Esophagus muscularis mucosa (tissue), 4 donors: ENCODE measurements around the gene ME3. TPM values are rescaled to one million over a fixed set of nuclear protein-coding genes. Genes with fewer than 3 reads are reported as not detected.

ENCODE experiments used
- DNase-seq: peaks from one replicate; pipeline ENCODE4 v3.0.0-alpha.2; 2017; ENCODE audit errors: extremely low spot score
- H3K27ac ChIP-seq, 4 donors: fragments of 200-600 bp; sonication (generic); replicated peaks in 1 of 4; 1 replicate in 3 of 4; 2 replicates in 1 of 4; pipeline ENCODE4 v1.5.1; 2016 to 2019; ENCODE audit warnings: mild to moderate bottlenecking in 1 of 4
- H3K27me3 ChIP-seq, 4 donors: fragments of 200-600 bp; sonication (generic); one replicate each; pipeline versions ENCODE4 v1.5.1 to v1.6.0; 2016 to 2019
- H3K36me3 ChIP-seq, 4 donors: fragments of 200-600 bp; sonication (generic); one replicate each; pipeline ENCODE4 v1.5.1; 2016 to 2019
- H3K4me1 ChIP-seq, 4 donors: fragments of 200-600 bp; sonication (generic); one replicate each; pipeline ENCODE4 v1.5.1; 2016 to 2019
- H3K4me3 ChIP-seq, 4 donors: fragments of 200-600 bp; sonication (generic); 1 replicate in 2 of 4; 2 replicates in 2 of 4; pipeline ENCODE4 v1.5.1; 2016 to 2019; ENCODE audit warnings: mild to moderate bottlenecking in 4 of 4, moderate library complexity in 1 of 4
- H3K9me3 ChIP-seq, 4 donors: fragments of 200-600 bp; sonication (generic); 1 replicate in 3 of 4; 2 replicates in 1 of 4; pipeline ENCODE4 v1.5.1; 2016 to 2019
- EP300 ChIP-seq: sonication (generic); formaldehyde crosslinking; IDR thresholded peaks from one replicate; pipeline ENCODE4 v1.6.1; 2017; ENCODE audit warnings: antibody characterized with exemption
- POLR2A ChIP-seq: fragments of 450-650 bp; IDR thresholded peaks from one replicate; pipeline ENCODE4 v1.6.1; 2017; ENCODE audit warnings: antibody characterized with exemption, moderate library complexity, mild to moderate bottlenecking, low read depth
- POLR2AphosphoS5 ChIP-seq, 2 donors: sonication (generic); formaldehyde crosslinking; IDR thresholded peaks; one replicate each; pipeline ENCODE4 v1.6.1; 2017; ENCODE audit warnings: antibody characterized with exemption in 2 of 2
- WGBS: methylation state at CpG from one replicate; pipeline ENCODE4 v1.1.5; 2018; 5-methylcytosine and 5-hydroxymethylcytosine counted together
- intact Hi-C: fragments of 100-400 bp; cut with DNase I; formaldehyde crosslinking; loops from one replicate; pipeline ENCODE4 v1.15.1; 2023
- total RNA-seq, 4 donors: library from RNA; depleted of rRNA; stranded (reverse); fragments of >200 nt; gene quantifications; one replicate each; pipeline versions ENCODE4 v1.1.0 to v1.2.1, GENCODE V29; 2016
- TF ChIP-seq, protein P1 (sequence below), 3 experiments: fragments of 200-600 bp in 2 of 3; fragments of 450-650 bp in 1 of 3; sonication (generic) in 2 of 3; IDR thresholded peaks; one replicate each; pipeline ENCODE4 v1.5.1; 2017 to 2019; ENCODE audit warnings: antibody characterized with exemption in 3 of 3, mild to moderate bottlenecking in 2 of 3, moderate library complexity in 1 of 3

Gene ME3
- total RNA-seq, 4 donors from 2014 or later = 20.4 to 50.1 (median 26.2) TPM

DNA sequence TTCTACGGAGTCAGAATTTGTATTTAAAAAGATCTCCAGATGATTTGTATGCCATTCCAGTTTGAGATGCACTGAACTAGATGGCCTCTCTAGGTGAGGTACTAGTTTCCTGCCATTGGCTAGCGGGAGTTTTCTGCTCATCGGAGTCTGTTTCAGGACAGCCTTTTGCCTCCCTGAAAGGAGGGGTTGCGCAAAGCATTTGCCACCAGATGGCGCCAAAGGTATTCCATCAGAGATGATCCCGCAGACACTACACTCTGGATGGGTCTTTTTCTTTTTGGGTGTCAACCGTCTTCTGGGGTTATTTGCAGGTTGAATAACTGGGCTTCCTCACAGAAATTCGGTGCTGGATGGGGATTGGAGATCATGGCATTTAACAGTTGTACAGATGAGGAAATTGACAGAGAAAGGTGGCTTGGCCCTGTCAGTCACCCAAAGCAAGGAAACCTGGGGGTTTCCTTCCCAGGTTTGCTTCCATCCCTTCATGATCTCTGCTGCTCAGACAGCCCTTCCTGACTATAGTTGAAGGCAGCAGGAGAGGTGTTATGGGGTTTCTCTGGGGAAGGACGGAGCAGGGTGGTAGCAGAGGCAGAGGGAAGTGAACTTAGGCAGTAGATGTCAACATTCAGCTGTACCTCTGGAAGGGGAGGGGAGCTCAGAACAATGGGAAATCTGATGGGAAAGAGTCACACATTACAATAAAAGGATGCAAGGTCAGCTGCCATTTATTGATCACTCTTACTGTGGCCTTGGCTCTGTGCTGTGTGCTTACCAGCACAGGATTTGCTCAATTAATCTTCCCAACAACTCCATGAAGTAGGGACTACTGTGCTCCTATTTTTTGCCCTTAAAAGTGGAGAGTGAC, 216.1 kb downstream of the ME3 start:
- WGBS = 14% methylated on average over 9 of the region's 9 CpGs
- intact Hi-C loops = loop anchor here (2.0 to 5.0 kb wide), 4 partner anchors 151 to 362 kb away; partner anchors contain the start of genes ME3 and PRSS23
- TF ChIP-seq POLR2AphosphoS5 (IDR thresholded peaks at IDR 0.05) (peak; percentile 29 to 46), EP300 (no peak)
- TF ChIP-seq, protein P1, sequence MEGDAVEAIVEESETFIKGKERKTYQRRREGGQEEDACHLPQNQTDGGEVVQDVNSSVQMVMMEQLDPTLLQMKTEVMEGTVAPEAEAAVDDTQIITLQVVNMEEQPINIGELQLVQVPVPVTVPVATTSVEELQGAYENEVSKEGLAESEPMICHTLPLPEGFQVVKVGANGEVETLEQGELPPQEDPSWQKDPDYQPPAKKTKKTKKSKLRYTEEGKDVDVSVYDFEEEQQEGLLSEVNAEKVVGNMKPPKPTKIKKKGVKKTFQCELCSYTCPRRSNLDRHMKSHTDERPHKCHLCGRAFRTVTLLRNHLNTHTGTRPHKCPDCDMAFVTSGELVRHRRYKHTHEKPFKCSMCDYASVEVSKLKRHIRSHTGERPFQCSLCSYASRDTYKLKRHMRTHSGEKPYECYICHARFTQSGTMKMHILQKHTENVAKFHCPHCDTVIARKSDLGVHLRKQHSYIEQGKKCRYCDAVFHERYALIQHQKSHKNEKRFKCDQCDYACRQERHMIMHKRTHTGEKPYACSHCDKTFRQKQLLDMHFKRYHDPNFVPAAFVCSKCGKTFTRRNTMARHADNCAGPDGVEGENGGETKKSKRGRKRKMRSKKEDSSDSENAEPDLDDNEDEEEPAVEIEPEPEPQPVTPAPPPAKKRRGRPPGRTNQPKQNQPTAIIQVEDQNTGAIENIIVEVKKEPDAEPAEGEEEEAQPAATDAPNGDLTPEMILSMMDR (IDR thresholded peaks at IDR 0.05) = peak; percentile 91
- H3K4me1 ChIP-seq = peaks cover 23 to 53% (median 42%) of the 10 kb centered on the region in 4 donors
- H3K36me3 ChIP-seq = no peaks in the 10 kb centered on the region
- DNase-seq = peak; percentile 96
- no peaks in the 10 kb centered on the region for H3K9me3 ChIP-seq
- H3K4me3 ChIP-seq = no peak overlapping the region
- peaks cover 0 to 4% (median 0%) of the 10 kb centered on the region in 4 donors for H3K27me3 ChIP-seq
- peak overlapping the region in 1 of 4 donors; percentile 4 for H3K27ac ChIP-seq

DNA sequence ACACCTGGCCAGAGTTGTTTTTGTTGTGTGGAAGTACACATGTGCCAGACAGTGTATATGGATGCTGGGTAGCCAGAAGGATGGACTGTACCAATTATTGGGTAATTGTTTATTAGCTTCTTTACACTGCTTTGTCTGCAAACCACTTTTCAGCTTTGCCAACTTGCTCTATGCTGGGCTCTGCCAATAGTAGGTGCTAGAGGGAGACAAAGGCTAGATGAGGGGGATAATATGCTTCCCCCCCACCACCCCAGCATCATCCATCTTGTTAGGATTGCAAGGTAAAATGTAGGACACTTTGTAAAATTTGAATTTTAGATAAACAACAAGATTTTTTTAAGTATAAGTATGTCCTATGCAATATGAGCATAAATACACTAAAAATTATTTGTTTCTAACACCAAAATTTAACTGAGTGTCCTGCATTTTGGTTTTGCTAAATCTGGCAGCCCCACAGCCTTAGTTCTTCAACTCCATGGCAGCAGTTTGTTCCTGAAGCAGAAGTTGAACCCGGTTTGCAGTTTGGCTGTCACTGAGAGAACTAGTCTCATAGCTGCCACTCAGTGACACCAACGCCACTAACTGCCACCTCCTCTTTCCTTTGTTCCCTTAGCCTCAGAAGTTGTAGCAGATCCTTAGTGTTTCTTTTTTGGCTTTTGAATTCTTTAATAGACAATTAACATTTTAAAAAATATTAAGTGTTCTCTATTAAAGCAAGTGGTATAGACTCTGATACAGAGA, 219.0 kb downstream of the ME3 start:
- peaks cover 0 to 4% (median under 1%) of the 10 kb centered on the region in 4 donors for H3K36me3 ChIP-seq
- WGBS = 70% methylated on average over 2 of the region's 2 CpGs
- no peaks in the 10 kb centered on the region for H3K9me3 ChIP-seq
- H3K4me3 ChIP-seq = no peak overlapping the region
- TF ChIP-seq POLR2A (no peak), POLR2AphosphoS5 (IDR thresholded peaks at IDR 0.05) (no peak), EP300 (no peak)
- TF ChIP-seq, protein P1 (IDR thresholded peaks at IDR 0.05) = no peak
- peaks cover 4 to 26% (median 16%) of the 10 kb centered on the region in 4 donors for H3K4me1 ChIP-seq
- intact Hi-C loops = no loop called here
- peak; percentile 26 for DNase-seq
- peaks cover 0 to 4% (median 0%) of the 10 kb centered on the region in 4 donors for H3K27me3 ChIP-seq
- no peak overlapping the region for H3K27ac ChIP-seq

DNA sequence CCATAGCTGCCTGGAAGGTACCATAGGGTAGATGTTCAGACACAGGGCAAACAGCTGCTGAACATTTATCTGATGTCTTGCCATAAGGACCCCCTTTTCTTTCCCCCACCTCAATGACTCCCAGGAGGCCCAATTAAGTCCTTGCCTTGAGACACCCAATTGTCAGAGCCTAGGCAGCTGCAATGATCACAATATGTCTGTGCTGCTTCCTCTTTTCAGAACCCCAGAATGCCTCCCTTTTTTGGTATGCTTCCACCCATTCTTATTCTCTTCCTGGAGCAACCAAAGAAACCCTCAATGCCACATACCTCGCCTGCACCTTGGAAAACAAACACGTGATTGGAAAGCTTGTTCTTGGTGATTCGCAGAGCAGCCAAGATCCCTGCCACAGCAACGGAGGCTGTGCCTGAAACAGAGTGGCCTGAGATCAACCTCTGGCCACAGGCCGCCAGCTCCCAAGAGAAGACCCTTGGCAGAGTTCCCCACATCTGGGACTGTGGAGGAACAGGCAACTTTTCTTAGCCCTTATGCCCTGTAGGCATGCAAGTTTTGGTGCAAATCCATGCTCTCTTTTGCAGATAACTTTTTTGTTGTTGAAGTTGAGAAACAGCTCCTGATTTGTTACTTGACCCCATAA, 222.3 kb downstream of the ME3 start:
- Histone ChIP-seq H3K27ac (no peak overlapping the region), H3K27me3 (no peaks in the 10 kb centered on the region), H3K9me3 (no peaks in the 10 kb centered on the region), H3K4me1 (no peaks in the 10 kb centered on the region), H3K4me3 (no peak overlapping the region), H3K36me3 (peaks cover 4 to 31% (median 26%) of the 10 kb centered on the region in 4 donors)
- TF ChIP-seq POLR2AphosphoS5 (IDR thresholded peaks at IDR 0.05) (no peak), POLR2A (no peak), EP300 (no peak)
- TF ChIP-seq, protein P1 (IDR thresholded peaks at IDR 0.05) = no peak
- peak; percentile 89 for DNase-seq
- intact Hi-C loops = no loop called here
- 92% methylated on average over 5 of the region's 5 CpGs for WGBS

DNA sequence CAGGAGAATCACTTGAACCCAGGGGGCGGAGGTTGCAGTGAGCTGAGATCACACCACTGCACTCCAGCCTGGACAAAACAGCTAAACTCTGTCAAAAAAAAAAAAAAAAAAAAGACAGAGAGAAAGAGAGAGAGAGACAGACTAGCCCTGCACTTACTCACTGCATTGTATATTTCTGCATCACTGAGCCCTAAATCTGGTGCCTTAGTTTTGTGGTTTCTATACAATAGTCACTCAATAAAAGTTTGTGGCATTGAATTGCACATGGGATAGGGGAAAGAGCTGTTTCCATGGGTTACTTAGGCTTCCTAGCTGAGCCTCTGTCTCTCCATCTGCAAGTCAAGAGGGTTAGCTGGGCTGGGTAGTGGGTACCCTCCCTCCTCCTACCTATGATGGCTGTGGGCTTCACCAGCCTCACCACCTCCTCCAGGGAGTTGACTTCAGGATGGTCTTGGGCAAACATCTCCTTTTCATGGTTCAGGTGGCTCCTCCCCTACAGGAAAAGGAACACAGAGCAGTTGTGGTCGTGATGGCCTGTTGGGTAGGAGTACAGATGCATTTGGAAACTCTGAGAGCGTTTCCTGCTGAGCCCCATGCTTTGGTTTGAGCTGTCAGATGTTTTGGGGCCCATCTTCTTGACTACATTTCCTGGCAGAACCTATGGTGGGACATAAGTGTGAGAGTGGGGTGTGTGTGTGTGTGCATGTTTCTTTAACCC, 224.5 kb downstream of the ME3 start:
- intact Hi-C loops = no loop called here
- DNase-seq = no peak

More for the DNA sequence above, 224.5 kb downstream of the ME3 start:
- no peaks in the 10 kb centered on the region for H3K9me3 ChIP-seq
- H3K4me1 ChIP-seq = no peaks in the 10 kb centered on the region
- TF ChIP-seq EP300 = no peak
- TF ChIP-seq POLR2A = no peak
- no peak for TF ChIP-seq POLR2AphosphoS5 (IDR thresholded peaks at IDR 0.05)
- TF ChIP-seq, protein P1 (IDR thresholded peaks at IDR 0.05) = no peak
- peaks cover 11 to 51% (median 33%) of the 10 kb centered on the region in 4 donors for H3K36me3 ChIP-seq
- no peaks in the 10 kb centered on the region for H3K27me3 ChIP-seq
- no peak overlapping the region for H3K4me3 ChIP-seq
- 93% methylated on average over 3 of the region's 3 CpGs for WGBS
- H3K27ac ChIP-seq = no peak overlapping the region
